HFFc6 (cell line): ENCODE results near the gene PAX3. TPM values are rescaled to one million over a fixed set of nuclear protein-coding genes. Genes with fewer than 3 reads are reported as not detected.

Experiments
- DNase-seq: peaks from one replicate; pipeline ENCODE4 v3.0.0-alpha.2; 2018
- H3K27ac Mint-ChIP-seq: 2 replicates; pipeline ENCODE4 v1.8.0; 2020; ENCODE audit warnings: mild to moderate bottlenecking, mixed read lengths
- H3K27me3 Mint-ChIP-seq: 2 replicates; pipeline ENCODE4 v1.8.0; 2021; ENCODE audit warnings: mild to moderate bottlenecking, moderate library complexity, mixed read lengths; ENCODE audit not compliant: insufficient read depth
- H3K36me3 Mint-ChIP-seq: 2 replicates; pipeline ENCODE4 v1.8.0; 2021; ENCODE audit warnings: low read depth, mixed read lengths
- H3K4me1 Mint-ChIP-seq: 2 replicates; pipeline ENCODE4 v1.8.0; 2020; ENCODE audit warnings: low read depth, mixed read lengths
- H3K4me3 Mint-ChIP-seq: 2 replicates; pipeline ENCODE4 v1.8.0; 2020; ENCODE audit warnings: mild to moderate bottlenecking, moderate library complexity, mixed read lengths
- H3K9me3 Mint-ChIP-seq: 2 replicates; pipeline ENCODE4 v1.8.0; 2020; ENCODE audit warnings: mild to moderate bottlenecking, mixed read lengths
- total RNA-seq, 6 experiments: library from RNA; stranded (reverse); fragmentation: NEBNext Ultra II Directional; extraction: Animal tissue kit (Norgen Biotek cat#: 25700); gene quantifications; 2 replicates in 1 of 6; 3 replicates in 5 of 6; pipeline ENCODE4 v1.2.3, GENCODE V29; 2021
- TF ChIP-seq, protein P1 (sequence below): fragments of 200-600 bp; sonication (generic); IDR thresholded peaks from 2 replicates; pipeline ENCODE4 v1.5.0; 2021; ENCODE audit warnings: antibody characterized with exemption, mild to moderate bottlenecking

PAX3 gene
- total RNA-seq, 6 experiments from 2014 or later = 13.2 to 20.7 (median 16.4) TPM

- peak overlapping the region; percentile 97 for H3K4me3 Mint-ChIP-seq
- H3K9me3 Mint-ChIP-seq = no peaks in the 10 kb centered on the region; the same call in 1 of the 2 replicates
- H3K36me3 Mint-ChIP-seq = peaks cover 36% of the 10 kb centered on the region
- H3K4me1 Mint-ChIP-seq = peaks cover 53% of the 10 kb centered on the region
- TF ChIP-seq, protein P1, sequence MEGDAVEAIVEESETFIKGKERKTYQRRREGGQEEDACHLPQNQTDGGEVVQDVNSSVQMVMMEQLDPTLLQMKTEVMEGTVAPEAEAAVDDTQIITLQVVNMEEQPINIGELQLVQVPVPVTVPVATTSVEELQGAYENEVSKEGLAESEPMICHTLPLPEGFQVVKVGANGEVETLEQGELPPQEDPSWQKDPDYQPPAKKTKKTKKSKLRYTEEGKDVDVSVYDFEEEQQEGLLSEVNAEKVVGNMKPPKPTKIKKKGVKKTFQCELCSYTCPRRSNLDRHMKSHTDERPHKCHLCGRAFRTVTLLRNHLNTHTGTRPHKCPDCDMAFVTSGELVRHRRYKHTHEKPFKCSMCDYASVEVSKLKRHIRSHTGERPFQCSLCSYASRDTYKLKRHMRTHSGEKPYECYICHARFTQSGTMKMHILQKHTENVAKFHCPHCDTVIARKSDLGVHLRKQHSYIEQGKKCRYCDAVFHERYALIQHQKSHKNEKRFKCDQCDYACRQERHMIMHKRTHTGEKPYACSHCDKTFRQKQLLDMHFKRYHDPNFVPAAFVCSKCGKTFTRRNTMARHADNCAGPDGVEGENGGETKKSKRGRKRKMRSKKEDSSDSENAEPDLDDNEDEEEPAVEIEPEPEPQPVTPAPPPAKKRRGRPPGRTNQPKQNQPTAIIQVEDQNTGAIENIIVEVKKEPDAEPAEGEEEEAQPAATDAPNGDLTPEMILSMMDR = no peak
- H3K27ac Mint-ChIP-seq = peak overlapping the region; percentile 93
- DNase-seq = no peak
- H3K27me3 Mint-ChIP-seq = peaks cover 8% of the 10 kb centered on the region
Measured at GRCh38 chr2:222298001-222298310, 842 bp downstream of the PAX3 start.

GRCh38 chr2:222297600-222297935 is 1.2 kb downstream of the PAX3 start:
- H3K4me1 Mint-ChIP-seq = peaks cover 57% of the 10 kb centered on the region
- TF ChIP-seq, protein P1 = no peak
- peaks cover 36% of the 10 kb centered on the region for H3K36me3 Mint-ChIP-seq
- no peaks in the 10 kb centered on the region for H3K9me3 Mint-ChIP-seq
- H3K27ac Mint-ChIP-seq = peak overlapping the region; percentile 93
- H3K27me3 Mint-ChIP-seq = peaks cover 6% of the 10 kb centered on the region
- no peak for DNase-seq
- H3K4me3 Mint-ChIP-seq = peak overlapping the region; percentile 97

GRCh38 chr2:222296911-222297599 is 1.7 kb downstream of the PAX3 start:
- Mint-ChIP-seq H3K4me3 (peak overlapping the region; percentile 97), H3K9me3 (no peaks in the 10 kb centered on the region), H3K27ac (peak overlapping the region; percentile 93), H3K27me3 (peaks cover 3% of the 10 kb centered on the region; the same call in 1 of the 2 replicates), H3K36me3 (peaks cover 39% of the 10 kb centered on the region), H3K4me1 (peaks cover 62% of the 10 kb centered on the region)
- TF ChIP-seq, protein P1 = no peak
- DNase-seq = peak; percentile 56

- DNase-seq = no peak
- TF ChIP-seq, protein P1 = no peak
- Mint-ChIP-seq H3K9me3 (no peaks in the 10 kb centered on the region), H3K4me3 (peak overlapping the region; percentile 97), H3K4me1 (peaks cover 70% of the 10 kb centered on the region), H3K27ac (peak overlapping the region; percentile 93), H3K36me3 (peaks cover 41% of the 10 kb centered on the region), H3K27me3 (peaks cover 3% of the 10 kb centered on the region; the same call in 1 of the 2 replicates)
Measured at GRCh38 chr2:222296311-222296741, 2.5 kb downstream of the PAX3 start.

DNA sequence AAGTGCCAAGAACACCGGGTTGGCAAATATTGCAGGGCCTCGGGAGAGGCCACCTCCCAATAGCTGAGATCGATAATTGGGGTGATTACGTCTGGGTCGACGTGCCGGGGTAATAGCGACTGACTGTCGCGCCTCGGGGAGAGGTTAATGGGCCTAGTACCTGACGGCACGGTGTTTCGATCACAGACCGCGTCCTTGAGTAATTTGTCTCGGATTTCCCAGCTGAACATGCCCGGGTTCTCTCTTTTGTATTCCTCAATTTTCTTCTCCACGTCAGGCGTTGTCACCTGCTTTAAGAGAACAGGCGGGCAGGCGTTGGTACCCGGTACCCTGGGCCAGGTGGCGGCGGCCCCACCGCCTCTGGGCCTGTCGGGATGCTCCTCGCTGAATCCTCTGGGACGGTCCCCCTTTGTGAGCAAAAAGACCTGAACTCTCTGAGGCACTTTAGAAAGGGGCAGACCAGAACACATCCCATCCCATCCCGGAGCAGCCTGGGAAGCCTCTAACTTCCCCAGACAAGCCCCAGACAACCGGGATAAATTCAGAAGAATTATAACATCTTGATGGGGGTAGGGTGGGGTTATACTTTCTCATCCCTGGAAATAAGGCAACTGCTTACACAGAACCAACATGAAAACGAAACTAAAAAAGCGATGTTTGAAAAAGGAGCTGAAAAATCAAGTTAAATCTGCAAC is 3.3 kb downstream of the PAX3 start:
- Mint-ChIP-seq H3K36me3 (peaks cover 41% of the 10 kb centered on the region), H3K27ac (peak overlapping the region; percentile 93), H3K4me1 (peaks cover 77% of the 10 kb centered on the region), H3K27me3 (peaks cover 3% of the 10 kb centered on the region; the same call in 1 of the 2 replicates), H3K9me3 (no peaks in the 10 kb centered on the region), H3K4me3 (peak overlapping the region; percentile 97)
- peak; percentile 27 for DNase-seq
- TF ChIP-seq, protein P1 = no peak
